ENCODE data around the gene SLC22A12.

SLC22A12 gene

GRCh38 chr11:64607381-64607985, 16.5 kb downstream of the SLC22A12 start:
- no peak for DNase-seq (ENCODE audit: low read depth)
- TF ChIP-seq CTCF (conservative IDR thresholded peaks at IDR 0.05; ENCODE audit: low read depth, low read length): no peak
- no peak overlapping the region for H3K4me3 ChIP-seq (ENCODE audit: low read length)

GRCh38 chr11:64608046-64608445, 17.0 kb downstream of the SLC22A12 start:
- no peak overlapping the region for H3K4me3 ChIP-seq (ENCODE audit: low read length)
- no peak for TF ChIP-seq CTCF (conservative IDR thresholded peaks at IDR 0.05; ENCODE audit: low read depth, low read length)
- DNase-seq (ENCODE audit: low read depth): no peak

- no peak for DNase-seq (ENCODE audit: low read depth)
- no peak for TF ChIP-seq CTCF (conservative IDR thresholded peaks at IDR 0.05; ENCODE audit: low read depth, low read length)
- no peak overlapping the region for H3K4me3 ChIP-seq (ENCODE audit: low read length)
Observed at GRCh38 chr11:64608636-64609035, 17.6 kb downstream of the SLC22A12 start.

GRCh38 chr11:64609436-64610047, 18.5 kb downstream of the SLC22A12 start:
- no peak for TF ChIP-seq CTCF (conservative IDR thresholded peaks at IDR 0.05; ENCODE audit: low read depth, low read length)
- no peak overlapping the region for H3K4me3 ChIP-seq (ENCODE audit: low read length)
- DNase-seq (ENCODE audit: low read depth): no peak

- DNase-seq (ENCODE audit: low read depth): no peak
- no peak for TF ChIP-seq CTCF (conservative IDR thresholded peaks at IDR 0.05; ENCODE audit: low read depth, low read length)
- no peak overlapping the region for H3K4me3 ChIP-seq (ENCODE audit: low read length)
Observed at GRCh38 chr11:64610596-64610995, 19.6 kb downstream of the SLC22A12 start.

- no peak overlapping the region for H3K4me3 ChIP-seq (ENCODE audit: low read length)
- no peak for DNase-seq (ENCODE audit: low read depth)
- no peak for TF ChIP-seq CTCF (conservative IDR thresholded peaks at IDR 0.05; ENCODE audit: low read depth, low read length)
Observed at GRCh38 chr11:64611176-64611575, 20.2 kb downstream of the SLC22A12 start.
